ENCODE data around the gene MRPS27. TPM values are rescaled to one million over a fixed set of nuclear protein-coding genes. Genes with fewer than 3 reads are reported as not detected.
A peak's percentile ranks its signal among the peaks of the same experiment; 100 is the strongest.

MRPS27 gene
- total RNA-seq = 50.8 TPM
- 40.0 TPM for polyA plus RNA-seq (ENCODE audit: insufficient read depth, low read depth, low replicate concordance)
- long read RNA-seq, donor 1, transcript MRPS27-201 (11 exons, 2,785 nt) = major isoform, 9 of 11 reads
- long read RNA-seq, donor 1, partial matches to known transcripts = 0 of 11 reads
- long read RNA-seq, donor 1, other reads (novel, unspliced or antisense) = 0 of 11 reads
- long read RNA-seq, donor 2, full-length matches to known transcripts = 15 of 15 reads
- long read RNA-seq, donor 2, partial matches to known transcripts = 0 of 15 reads
- long read RNA-seq, donor 2, other reads (novel, unspliced or antisense) = 0 of 15 reads
- long read RNA-seq, donor 3, transcript MRPS27-201 (11 exons, 2,785 nt) = major isoform, 15 of 37 reads
- long read RNA-seq, donor 3, partial matches to known transcripts = 15 of 37 reads
- long read RNA-seq, donor 3, other reads (novel, unspliced or antisense) = 5 of 37 reads
- long read RNA-seq, donor 4, transcript MRPS27-201 (11 exons, 2,785 nt) = major isoform, 20 of 22 reads
- long read RNA-seq, donor 4, partial matches to known transcripts = 0 of 22 reads
- long read RNA-seq, donor 4, other reads (novel, unspliced or antisense) = 0 of 22 reads
- long read RNA-seq, donor 5, partial matches to known transcripts = 0 of 3 reads
- long read RNA-seq, donor 5, other reads (novel, unspliced or antisense) = 0 of 3 reads
- long read RNA-seq, donor 6, transcript MRPS27-201 (11 exons, 2,785 nt) = major isoform, 5 of 6 reads
- long read RNA-seq, donor 6, partial matches to known transcripts = 0 of 6 reads
- long read RNA-seq, donor 6, other reads (novel, unspliced or antisense) = 0 of 6 reads
- long read RNA-seq, donor 7, transcript MRPS27-201 (11 exons, 2,785 nt) = major isoform, 39 of 60 reads
- long read RNA-seq, donor 7, partial matches to known transcripts = 3 of 60 reads
- long read RNA-seq, donor 7, other reads (novel, unspliced or antisense) = 12 of 60 reads
- long read RNA-seq, donor 8, transcript MRPS27-201 (11 exons, 2,785 nt) = major isoform, 13 of 19 reads
- long read RNA-seq, donor 8, partial matches to known transcripts = 6 of 19 reads
- long read RNA-seq, donor 8, other reads (novel, unspliced or antisense) = 0 of 19 reads
- long read RNA-seq, donor 9, partial matches to known transcripts = 0 of 4 reads
- long read RNA-seq, donor 9, other reads (novel, unspliced or antisense) = 0 of 4 reads
- long read RNA-seq, donor 10, transcript MRPS27-201 (11 exons, 2,785 nt) = major isoform, 12 of 39 reads
- long read RNA-seq, donor 10, partial matches to known transcripts = 26 of 39 reads
- long read RNA-seq, donor 10, other reads (novel, unspliced or antisense) = 0 of 39 reads

GRCh38 chr5:72319976-72320752 lies at the start of gene MRPS27, which contains the start of gene PTCD2:
MRPS27 (minus strand) TSS chr5:72320240; CDS start chr5:72320221, 19 bp downstream.
PTCD2 (plus strand) TSS chr5:72320373; CDS start chr5:72320383, 10 bp downstream.
- Histone ChIP-seq H3K9ac (ENCODE audit: low read length in 3 of 3) (peak within 1 kb of the TSS; percentile 83 to 99 (median 98)), H3K4me1 (ENCODE audit: control insufficient read depth in 2 of 3, insufficient read depth in 2 of 3, low read depth in 1 of 3, low read length in 3 of 3) (peaks cover 0 to 6% (median 0%) of the 10 kb centered on the region in 3 donors), H3K9me3 (ENCODE audit: control insufficient read depth in 2 of 3, insufficient read depth in 1 of 3, low read length in 3 of 3) (no peaks in the 10 kb centered on the region), H3K27ac (ENCODE audit: low read depth in 2 of 2, low read length in 2 of 2) (peak within 1 kb of the TSS; percentile 53 to 59), H3K36me3 (ENCODE audit: control insufficient read depth in 2 of 3, insufficient read depth in 3 of 3, low read length in 3 of 3) (peaks cover 0 to 5% (median 0%) of the 10 kb centered on the region in 3 donors), H3K4me3 (ENCODE audit: low read length in 3 of 3) (peak within 1 kb of the TSS; percentile 99 to 100 (median 100)), H3K27me3 (ENCODE audit: control insufficient read depth, insufficient read depth, low read length) (no peaks in the 10 kb centered on the region)
- TF ChIP-seq, protein P1, sequence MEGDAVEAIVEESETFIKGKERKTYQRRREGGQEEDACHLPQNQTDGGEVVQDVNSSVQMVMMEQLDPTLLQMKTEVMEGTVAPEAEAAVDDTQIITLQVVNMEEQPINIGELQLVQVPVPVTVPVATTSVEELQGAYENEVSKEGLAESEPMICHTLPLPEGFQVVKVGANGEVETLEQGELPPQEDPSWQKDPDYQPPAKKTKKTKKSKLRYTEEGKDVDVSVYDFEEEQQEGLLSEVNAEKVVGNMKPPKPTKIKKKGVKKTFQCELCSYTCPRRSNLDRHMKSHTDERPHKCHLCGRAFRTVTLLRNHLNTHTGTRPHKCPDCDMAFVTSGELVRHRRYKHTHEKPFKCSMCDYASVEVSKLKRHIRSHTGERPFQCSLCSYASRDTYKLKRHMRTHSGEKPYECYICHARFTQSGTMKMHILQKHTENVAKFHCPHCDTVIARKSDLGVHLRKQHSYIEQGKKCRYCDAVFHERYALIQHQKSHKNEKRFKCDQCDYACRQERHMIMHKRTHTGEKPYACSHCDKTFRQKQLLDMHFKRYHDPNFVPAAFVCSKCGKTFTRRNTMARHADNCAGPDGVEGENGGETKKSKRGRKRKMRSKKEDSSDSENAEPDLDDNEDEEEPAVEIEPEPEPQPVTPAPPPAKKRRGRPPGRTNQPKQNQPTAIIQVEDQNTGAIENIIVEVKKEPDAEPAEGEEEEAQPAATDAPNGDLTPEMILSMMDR (IDR thresholded peaks at IDR 0.05; ENCODE audit: borderline replicate concordance, extremely low read depth, insufficient read depth) = peak; percentile 4
- peak; percentile 85 for FAIRE-seq
- DNase-seq = peak; percentile 98 to 99 (median 98)
- intact Hi-C loops (cut with DNase I) = no loop called here

DNA sequence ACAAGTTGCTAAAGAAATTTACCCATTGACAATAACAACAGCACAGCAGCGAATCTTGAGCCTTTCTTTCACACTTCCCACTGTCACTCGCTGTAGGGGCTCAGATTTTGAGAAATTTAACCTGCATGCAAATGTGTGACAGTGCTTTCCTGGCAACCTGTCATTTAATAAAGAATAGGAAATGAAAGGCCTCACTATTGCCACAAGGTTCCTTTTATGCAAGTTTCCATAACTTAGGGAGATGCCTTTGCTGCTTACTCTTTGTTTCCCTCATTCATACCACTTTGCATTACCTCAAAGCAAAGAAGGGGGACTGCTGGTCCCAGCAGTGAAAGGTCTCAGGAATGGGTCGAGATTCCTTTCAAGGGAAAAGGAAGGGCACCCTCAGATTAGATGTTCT lies 49.7 kb upstream of the MRPS27 start:
- intact Hi-C loops (cut with DNase I) = no loop called here
- TF ChIP-seq, protein P1 (IDR thresholded peaks at IDR 0.05; ENCODE audit: borderline replicate concordance, extremely low read depth, insufficient read depth) = no peak
- Histone ChIP-seq H3K36me3 (ENCODE audit: control insufficient read depth in 2 of 3, insufficient read depth in 3 of 3, low read length in 3 of 3) (no peaks in the 10 kb centered on the region), H3K9me3 (ENCODE audit: control insufficient read depth in 2 of 3, insufficient read depth in 1 of 3, low read length in 3 of 3) (no peaks in the 10 kb centered on the region), H3K4me3 (ENCODE audit: low read length in 3 of 3) (no peak overlapping the region), H3K27ac (ENCODE audit: low read depth in 2 of 2, low read length in 2 of 2) (no peak overlapping the region), H3K9ac (ENCODE audit: low read length in 3 of 3) (no peak overlapping the region), H3K4me1 (ENCODE audit: control insufficient read depth in 2 of 3, insufficient read depth in 2 of 3, low read depth in 1 of 3, low read length in 3 of 3) (peaks cover 0 to 5% (median 0%) of the 10 kb centered on the region in 3 donors), H3K27me3 (ENCODE audit: control insufficient read depth, insufficient read depth, low read length) (no peaks in the 10 kb centered on the region)
- no peak for FAIRE-seq
- DNase-seq = no peak

- no peak for FAIRE-seq
- H3K36me3 ChIP-seq (ENCODE audit: control insufficient read depth in 2 of 3, insufficient read depth in 3 of 3, low read length in 3 of 3) = no peaks in the 10 kb centered on the region
- H3K27me3 ChIP-seq (ENCODE audit: control insufficient read depth, insufficient read depth, low read length) = no peaks in the 10 kb centered on the region
- H3K27ac ChIP-seq (ENCODE audit: low read depth in 2 of 2, low read length in 2 of 2) = no peak overlapping the region
- TF ChIP-seq, protein P1 (IDR thresholded peaks at IDR 0.05; ENCODE audit: borderline replicate concordance, extremely low read depth, insufficient read depth) = no peak
- no peak overlapping the region for H3K9ac ChIP-seq (ENCODE audit: low read length in 3 of 3)
- H3K4me1 ChIP-seq (ENCODE audit: control insufficient read depth in 2 of 3, insufficient read depth in 2 of 3, low read depth in 1 of 3, low read length in 3 of 3) = peaks cover 0 to 5% (median 0%) of the 10 kb centered on the region in 3 donors
- no peak overlapping the region for H3K4me3 ChIP-seq (ENCODE audit: low read length in 3 of 3)
- intact Hi-C loops (cut with DNase I) = no loop called here
- no peaks in the 10 kb centered on the region for H3K9me3 ChIP-seq (ENCODE audit: control insufficient read depth in 2 of 3, insufficient read depth in 1 of 3, low read length in 3 of 3)
- no peak for DNase-seq
Observed at GRCh38 chr5:72369301-72369700, 49.3 kb upstream of the MRPS27 start.
